Right ventricle myocardium superior (tissue), 1 donor: ENCODE measurements around the gene LRRC74B. TPM values are rescaled to one million over a fixed set of nuclear protein-coding genes. Genes with fewer than 3 reads are reported as not detected.
"Not testable (repeated sequence)": the region's sequence is repeated elsewhere in the genome, so short reads cannot be mapped to it uniquely, and the experiment has no call there.

Experiments used
- ATAC-seq: fragments of 200-7000 bp; cut with Tn5 transposase; one replicate; pipeline ENCODE4 v1.9.1; 2020; ENCODE audit warnings: mild to moderate bottlenecking; ENCODE audit not compliant: poor library complexity
- DNase-seq: peaks from one replicate; pipeline ENCODE4 v3.0.0-alpha.2; 2020
- intact Hi-C: fragments of 100-400 bp; cut with DNase I; formaldehyde crosslinking; loops from one replicate; pipeline ENCODE4 v1.11.2; 2022
- total RNA-seq: library from RNA; stranded (reverse); fragmentation: NEBNext Ultra II Directional; extraction: Animal tissue kit (Norgen Biotek cat#: 25700); gene quantifications from one replicate; pipeline ENCODE4 v1.2.1, GENCODE V29; 2021
- donor health status: DM: no; HTN: yes; CAD: no; lungs with severe emphysema.

Gene LRRC74B
- total RNA-seq, 1 donor from 2014 or later: not detected

- intact Hi-C loops: no loop called here
- no peak for DNase-seq
- no peak for ATAC-seq
Observed at GRCh38 chr22:21068681-21069276, 23.0 kb downstream of the LRRC74B start.

GRCh38 chr22:21069375-21069774 lies 23.6 kb downstream of the LRRC74B start:
- DNase-seq (no peak), ATAC-seq (no peak)
- intact Hi-C loops: no loop called here

- intact Hi-C loops: no loop called here
- DNase-seq (no peak), ATAC-seq (no peak)
Observed at GRCh38 chr22:21070690-21071615, 25.2 kb downstream of the LRRC74B start.

- intact Hi-C loops, ATAC-seq, DNase-seq: not testable (repeated sequence)
Observed at GRCh38 chr22:21071796-21072195, 26.1 kb downstream of the LRRC74B start.

- no peak for DNase-seq
- intact Hi-C loops: no loop called here
- ATAC-seq: no peak
Observed at GRCh38 chr22:21073023-21073422, 27.3 kb downstream of the LRRC74B start.

- intact Hi-C loops: no loop called here
- no peak for DNase-seq
Observed at GRCh38 chr22:21073482-21073881, 27.7 kb downstream of the LRRC74B start.

GRCh38 chr22:21074102-21074715 lies 28.5 kb downstream of the LRRC74B start:
- intact Hi-C loops: no loop called here
- no peak for ATAC-seq
- DNase-seq: no peak

More at GRCh38 chr22:21073482-21073881, 27.7 kb downstream of the LRRC74B start:
- ATAC-seq: no peak

- DNase-seq (no peak), ATAC-seq (no peak)
- intact Hi-C loops: no loop called here
Observed at GRCh38 chr22:21075516-21076138, 29.9 kb downstream of the LRRC74B start.

GRCh38 chr22:21076912-21077625 lies 31.3 kb downstream of the LRRC74B start:
- no peak for ATAC-seq
- intact Hi-C loops: no loop called here

GRCh38 chr22:21077884-21078508 lies 32.2 kb downstream of the LRRC74B start:
- DNase-seq: no peak
- intact Hi-C loops: no loop called here
- no peak for ATAC-seq

More at GRCh38 chr22:21076912-21077625, 31.3 kb downstream of the LRRC74B start:
- DNase-seq: no peak

GRCh38 chr22:21078916-21079315 lies 33.2 kb downstream of the LRRC74B start:
- intact Hi-C loops: no loop called here
- no peak for ATAC-seq

GRCh38 chr22:21079493-21079892 lies 33.7 kb downstream of the LRRC74B start:
- intact Hi-C loops: no loop called here
- no peak for ATAC-seq

More at GRCh38 chr22:21078916-21079315, 33.2 kb downstream of the LRRC74B start:
- no peak for DNase-seq

GRCh38 chr22:21080435-21081137 lies 34.8 kb downstream of the LRRC74B start:
- intact Hi-C loops: no loop called here
- DNase-seq (no peak), ATAC-seq (no peak)

More at GRCh38 chr22:21079493-21079892, 33.7 kb downstream of the LRRC74B start:
- DNase-seq: no peak

GRCh38 chr22:21082248-21082647 lies 36.5 kb downstream of the LRRC74B start:
- intact Hi-C loops: no loop called here
- ATAC-seq (no peak), DNase-seq (no peak)

GRCh38 chr22:21087119-21087518 lies 41.4 kb downstream of the LRRC74B start:
- intact Hi-C loops: no loop called here
- DNase-seq: no peak
- ATAC-seq: no peak

- ATAC-seq, DNase-seq, intact Hi-C loops: not testable (repeated sequence)
Observed at GRCh38 chr22:21087926-21088325, 42.2 kb downstream of the LRRC74B start.

- ATAC-seq, intact Hi-C loops, DNase-seq: not testable (repeated sequence)
Observed at GRCh38 chr22:21091220-21091619, 45.5 kb downstream of the LRRC74B start.
